HG03108 (cell line): ENCODE measurements around the gene LPCAT1.
"Not testable (repeated sequence)": the region's sequence is repeated elsewhere in the genome, so short reads cannot be mapped to it uniquely, and the experiment has no call there.

Experiments used
- ATAC-seq: cut with Tn5 transposase; IDR thresholded peaks from one replicate; pipeline ENCODE4 v1.9.1; 2021; ENCODE audit warnings: moderate library complexity; ENCODE audit not compliant: unreplicated experiment

LPCAT1 gene

GRCh38 chr5:1523480-1523792 lies 324 bp downstream of the LPCAT1 start:
- ATAC-seq: peak; percentile 21

GRCh38 chr5:1522601-1523479 lies 920 bp downstream of the LPCAT1 start:
- ATAC-seq: no peak

DNA sequence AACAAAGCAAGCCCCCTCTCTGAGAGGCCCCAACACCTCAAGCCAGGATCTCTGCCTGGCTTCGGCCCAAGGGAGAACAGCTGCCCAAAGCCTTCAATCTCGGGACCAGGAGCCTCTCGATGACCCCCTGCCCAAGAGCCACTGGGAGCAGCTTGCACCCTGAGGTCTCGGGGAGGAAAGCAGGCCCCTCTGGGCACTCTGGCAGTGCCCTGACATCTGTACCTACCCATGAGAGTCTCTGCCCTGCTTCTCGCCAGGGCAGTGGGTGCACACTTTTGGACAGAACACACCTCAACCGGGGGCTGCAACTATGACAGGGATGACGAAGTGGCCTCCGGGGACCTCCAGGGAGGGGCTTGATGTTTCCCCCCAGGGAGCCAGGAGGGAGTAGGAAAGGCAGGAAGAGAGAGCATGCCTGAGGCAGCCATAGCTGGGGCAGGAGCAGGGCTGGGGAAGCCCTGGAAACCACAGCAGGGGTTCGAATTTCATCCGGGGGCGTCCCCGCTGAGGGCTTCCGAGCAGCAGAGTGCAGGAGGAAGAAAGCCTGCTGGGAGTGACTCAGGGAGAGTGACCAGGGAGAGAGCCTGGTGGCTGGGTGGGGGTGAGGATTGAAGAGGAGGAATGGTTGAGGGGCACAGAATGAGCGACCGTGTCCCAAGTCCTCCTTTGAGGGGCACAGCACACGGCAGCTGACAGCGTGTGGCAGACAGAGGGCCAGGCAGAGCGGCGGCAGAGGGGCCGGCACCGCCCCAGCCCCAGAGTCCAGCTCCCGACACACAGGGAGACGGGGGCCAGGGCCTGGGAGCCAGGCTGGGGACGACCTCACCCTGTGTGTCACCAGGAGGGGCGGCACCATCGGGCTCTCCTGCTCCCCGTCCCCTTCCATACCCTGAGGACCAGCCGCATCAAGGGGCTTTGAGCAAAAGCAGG lies 1.8 kb downstream of the LPCAT1 start:
- ATAC-seq: no peak

GRCh38 chr5:1520791-1521453 lies 2.8 kb downstream of the LPCAT1 start:
- ATAC-seq: no peak

DNA sequence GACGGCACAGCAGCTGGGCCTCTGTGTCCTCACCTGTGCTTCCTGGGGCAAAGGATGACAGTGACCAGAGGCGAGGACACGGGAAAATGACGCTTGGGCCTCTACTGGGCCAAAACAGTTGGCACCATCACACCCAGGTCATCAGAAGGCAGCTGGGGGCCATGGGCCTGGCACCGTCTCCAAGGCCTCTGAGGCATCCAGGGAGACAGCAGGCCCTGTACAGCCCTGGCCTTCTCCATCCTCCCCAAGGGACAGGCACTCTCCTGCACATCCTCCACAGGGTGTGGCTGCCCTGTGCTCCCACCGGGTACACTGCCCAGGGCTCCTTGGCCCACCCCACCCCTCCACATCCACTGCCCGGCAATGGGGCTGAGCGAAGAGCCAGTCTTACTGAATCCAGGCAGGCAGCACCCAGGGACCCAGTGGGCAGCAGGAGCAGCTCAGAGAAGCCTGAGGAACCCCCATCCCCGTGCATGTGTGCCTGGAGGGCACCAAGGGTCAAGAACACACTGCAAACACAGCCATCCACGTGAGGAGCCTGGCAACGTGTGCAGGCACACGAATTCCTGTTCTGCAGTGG lies 4.0 kb downstream of the LPCAT1 start:
- ATAC-seq: no peak

GRCh38 chr5:1517838-1518237 lies 5.9 kb downstream of the LPCAT1 start:
- no peak for ATAC-seq

GRCh38 chr5:1516615-1517601 lies 6.9 kb downstream of the LPCAT1 start:
- no peak for ATAC-seq

- no peak for ATAC-seq
These were observed 7.7 kb downstream of the LPCAT1 start for GRCh38 chr5:1515921-1516571.

DNA sequence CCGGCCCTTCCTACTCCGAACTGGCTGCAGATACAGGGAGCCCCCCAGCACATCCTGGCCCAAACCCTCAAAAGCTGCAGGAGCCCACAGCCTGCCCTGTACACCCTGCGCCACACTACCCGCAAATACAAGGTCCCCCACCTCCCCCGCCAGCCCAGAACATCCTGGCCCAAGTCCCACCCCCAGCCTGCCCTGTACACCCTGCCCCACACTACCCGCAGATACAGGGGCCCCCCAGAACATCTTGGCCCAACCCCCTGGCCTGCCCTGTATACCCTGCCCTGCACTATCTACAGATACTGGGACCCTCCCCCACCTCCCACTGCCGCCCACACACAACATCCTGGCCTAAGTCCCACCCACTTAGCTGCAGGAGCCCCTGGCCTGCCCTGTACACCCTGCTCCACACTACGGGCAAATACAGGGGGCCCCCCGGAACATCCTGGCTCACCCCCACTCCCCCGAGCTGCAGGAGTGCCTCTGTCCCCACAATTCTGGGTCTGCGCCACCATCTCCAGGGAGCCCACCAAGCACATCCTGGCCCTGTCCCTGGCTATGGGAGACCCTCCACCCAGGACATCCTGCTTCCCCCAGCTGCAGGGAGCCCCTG lies 8.3 kb downstream of the LPCAT1 start:
- ATAC-seq: no peak

- not testable (repeated sequence) for ATAC-seq
These were observed 8.9 kb downstream of the LPCAT1 start for GRCh38 chr5:1514819-1515310.

GRCh38 chr5:1514027-1514818 lies 9.5 kb downstream of the LPCAT1 start:
- ATAC-seq: no peak

GRCh38 chr5:1513326-1514026 lies 10.3 kb downstream of the LPCAT1 start:
- ATAC-seq: no peak

DNA sequence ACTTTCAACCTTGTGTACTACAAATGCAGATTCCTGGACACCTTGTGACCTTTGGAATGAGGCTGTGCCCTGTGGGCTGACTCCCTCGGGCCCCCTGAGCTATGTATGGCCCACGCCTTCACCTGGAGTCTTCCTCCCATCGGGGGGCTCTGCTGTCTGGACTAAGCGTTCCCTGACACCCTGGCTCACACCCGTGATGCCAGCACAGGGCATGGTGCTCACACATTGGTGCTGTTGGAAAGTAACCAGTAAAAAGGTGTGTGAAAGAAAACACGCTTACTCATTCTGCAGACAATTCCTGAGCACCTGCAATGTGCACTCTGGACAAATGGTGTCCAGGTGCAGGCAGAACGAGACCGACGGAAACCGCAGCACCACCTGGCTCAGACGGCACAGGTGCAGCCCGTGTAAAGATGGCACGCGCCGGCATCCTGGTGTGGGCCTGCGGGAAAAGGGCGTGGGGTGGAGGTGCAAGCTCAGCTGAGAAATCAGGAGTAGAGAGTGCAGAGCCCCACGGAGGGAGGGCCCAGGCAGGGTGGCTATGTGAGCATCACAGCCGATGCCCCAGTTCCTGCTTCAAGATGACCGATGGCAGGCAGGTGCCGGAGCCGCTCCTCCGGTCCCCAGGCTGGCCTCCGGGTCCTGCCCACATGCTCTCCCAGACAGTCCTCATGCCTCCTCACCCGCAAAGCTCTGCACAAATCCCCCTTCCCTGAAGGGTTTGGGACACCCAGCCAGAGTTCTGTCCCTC lies 11.0 kb downstream of the LPCAT1 start:
- no peak for ATAC-seq

DNA sequence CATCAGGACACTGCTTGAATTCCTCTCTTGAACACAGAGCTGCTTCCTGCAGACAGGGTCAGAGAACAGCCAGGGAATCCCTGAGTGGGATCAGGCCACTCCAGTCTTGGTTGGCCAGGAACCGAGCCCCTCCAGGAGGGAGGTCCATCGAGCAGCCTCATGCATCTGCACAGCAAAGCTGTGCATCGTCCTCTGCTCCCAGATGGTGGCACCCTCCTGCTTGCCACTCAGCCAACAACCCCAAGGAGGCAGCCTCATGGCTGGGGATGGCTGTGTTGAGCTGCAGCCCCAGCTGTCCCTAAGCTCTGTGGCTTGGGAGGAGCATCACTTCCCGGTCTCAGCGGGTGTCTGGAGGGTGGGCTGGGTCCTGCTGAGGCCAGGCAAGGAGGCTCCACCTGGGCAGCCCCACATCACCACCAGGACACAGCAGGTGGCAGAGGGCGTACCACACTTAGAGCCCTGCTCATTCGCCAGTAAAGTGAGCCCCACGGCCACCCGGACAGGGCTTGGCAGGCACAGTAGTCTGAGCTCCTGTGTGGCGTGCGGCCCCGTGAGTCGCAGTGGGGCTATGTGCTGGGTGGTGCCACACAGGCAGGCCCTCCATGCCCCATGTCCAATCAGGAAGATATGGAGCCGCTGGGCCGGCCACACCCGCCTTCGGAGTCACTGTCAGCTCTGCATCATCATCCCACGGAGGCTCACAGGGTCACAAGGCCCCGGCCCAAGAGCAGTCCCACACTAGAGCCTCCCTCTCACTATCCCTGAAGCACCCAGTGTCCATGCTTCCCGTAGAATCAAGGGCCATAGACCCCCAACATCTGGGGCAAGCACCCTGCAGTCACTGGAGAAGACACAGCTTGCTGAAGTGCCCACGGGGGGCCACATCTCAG lies 11.9 kb downstream of the LPCAT1 start:
- ATAC-seq: no peak

DNA sequence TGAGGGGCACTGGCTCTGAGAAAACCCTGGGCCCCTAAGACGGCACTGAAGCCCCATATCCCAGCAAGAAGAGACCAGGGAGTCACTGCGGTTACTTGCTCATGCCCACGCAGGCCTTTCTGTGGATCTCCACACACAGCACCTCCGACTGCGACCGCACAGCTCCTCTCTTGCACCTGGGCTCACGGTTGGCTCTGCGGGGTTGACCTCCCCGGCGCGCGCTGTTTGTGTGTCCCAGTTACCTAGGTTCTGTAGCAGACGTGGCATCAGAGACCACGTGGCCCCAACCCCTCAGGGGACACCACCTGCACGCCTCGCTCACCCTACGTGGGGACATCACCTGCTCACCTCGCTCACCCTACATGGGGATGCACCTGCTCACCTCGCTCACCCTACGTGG lies 12.7 kb downstream of the LPCAT1 start:
- no peak for ATAC-seq

DNA sequence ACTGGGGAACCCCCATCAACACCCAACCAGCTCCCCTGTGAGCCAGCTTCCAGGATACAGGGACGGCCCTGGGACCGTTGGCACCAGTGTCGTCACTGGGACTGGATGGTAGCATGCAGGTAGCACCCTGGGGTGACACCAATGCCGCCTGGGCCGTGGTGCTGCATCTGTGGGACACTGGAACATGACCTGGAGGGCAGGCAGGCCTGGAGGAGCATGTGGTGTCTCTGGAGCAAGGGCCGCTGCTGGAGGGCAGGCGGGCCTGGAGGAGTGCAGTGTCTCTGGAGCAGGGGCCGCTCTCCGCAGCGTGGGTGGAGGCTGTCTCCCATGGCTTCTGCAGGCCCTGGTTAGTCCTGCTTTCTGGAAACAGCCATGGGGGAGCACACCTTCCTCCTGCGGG lies 13.1 kb downstream of the LPCAT1 start:
- ATAC-seq: no peak
